ENCODE results near the gene KRTAP5-5. TPM values are rescaled to one million over a fixed set of nuclear protein-coding genes. Genes with fewer than 3 reads are reported as not detected.

KRTAP5-5 gene
- polyA plus RNA-seq, 1 donor (not counting 4 experiments of a cell fraction or from before 2014, with no cell fraction given): not detected

DNA sequence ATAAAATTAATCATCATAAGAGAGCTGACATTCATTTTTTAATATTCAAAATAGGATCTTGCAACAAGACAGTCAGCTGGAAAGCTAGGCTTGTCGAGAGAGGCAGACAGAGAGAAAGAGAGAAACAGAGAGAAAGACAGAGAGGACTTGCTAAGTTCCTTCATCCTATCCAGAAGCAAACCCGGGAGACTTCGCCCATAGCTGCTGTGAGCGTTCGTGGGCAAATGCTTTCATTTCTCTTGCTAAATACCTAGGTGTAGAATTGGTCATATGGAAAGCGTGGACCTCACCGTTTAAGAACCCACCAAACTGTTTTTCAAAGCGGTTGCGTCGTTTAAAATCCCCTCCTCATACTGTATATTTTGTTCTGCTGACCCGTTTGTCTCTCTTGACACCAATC, 42.1 kb downstream of the KRTAP5-5 start:
- no peaks in the 10 kb centered on the region for H3K79me2 ChIP-seq (ENCODE audit: control insufficient read depth, insufficient read depth, low read length)
- dilution Hi-C loops (cut with MboI; ENCODE audit: extremely low pct_ligation_motif_present, low sequenced_read_pairs): no loop called here
- no peaks in the 10 kb centered on the region for H3K36me3 ChIP-seq (ENCODE audit: control insufficient read depth in 2 of 2, extremely low read depth in 1 of 2, insufficient read depth in 2 of 2, low read length in 2 of 2)
- no peak for TF ChIP-seq EZH2 (IDR thresholded peaks at IDR 0.05; ENCODE audit: low read length)
- TF ChIP-seq, protein P1, sequence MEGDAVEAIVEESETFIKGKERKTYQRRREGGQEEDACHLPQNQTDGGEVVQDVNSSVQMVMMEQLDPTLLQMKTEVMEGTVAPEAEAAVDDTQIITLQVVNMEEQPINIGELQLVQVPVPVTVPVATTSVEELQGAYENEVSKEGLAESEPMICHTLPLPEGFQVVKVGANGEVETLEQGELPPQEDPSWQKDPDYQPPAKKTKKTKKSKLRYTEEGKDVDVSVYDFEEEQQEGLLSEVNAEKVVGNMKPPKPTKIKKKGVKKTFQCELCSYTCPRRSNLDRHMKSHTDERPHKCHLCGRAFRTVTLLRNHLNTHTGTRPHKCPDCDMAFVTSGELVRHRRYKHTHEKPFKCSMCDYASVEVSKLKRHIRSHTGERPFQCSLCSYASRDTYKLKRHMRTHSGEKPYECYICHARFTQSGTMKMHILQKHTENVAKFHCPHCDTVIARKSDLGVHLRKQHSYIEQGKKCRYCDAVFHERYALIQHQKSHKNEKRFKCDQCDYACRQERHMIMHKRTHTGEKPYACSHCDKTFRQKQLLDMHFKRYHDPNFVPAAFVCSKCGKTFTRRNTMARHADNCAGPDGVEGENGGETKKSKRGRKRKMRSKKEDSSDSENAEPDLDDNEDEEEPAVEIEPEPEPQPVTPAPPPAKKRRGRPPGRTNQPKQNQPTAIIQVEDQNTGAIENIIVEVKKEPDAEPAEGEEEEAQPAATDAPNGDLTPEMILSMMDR (optimal IDR thresholded peaks at IDR 0.05 in 1 of 3, IDR thresholded peaks at IDR 0.05 in 1 of 3, conservative IDR thresholded peaks at IDR 0.05 in 1 of 3; ENCODE audit: extremely low read depth in 1 of 3, insufficient read depth in 2 of 3, low read length in 3 of 3): no peak
- H3K4me1 ChIP-seq (ENCODE audit: control insufficient read depth, extremely low read depth, insufficient read depth, low read length): no peaks in the 10 kb centered on the region
- peaks cover 42% of the 10 kb centered on the region for H3K27me3 ChIP-seq (ENCODE audit: control insufficient read depth, extremely low read depth, insufficient read depth, low read length)
- H3K4me3 ChIP-seq (ENCODE audit: control insufficient read depth in 2 of 3, extremely low read depth in 1 of 3, insufficient read depth in 2 of 3, low read depth in 1 of 3, low read length in 3 of 3): no peak overlapping the region
- no peaks in the 10 kb centered on the region for H3K9me1 ChIP-seq (ENCODE audit: control insufficient read depth, extremely low read depth, insufficient read depth, low read length)
- no peak for DNase-seq (ENCODE audit: low read depth, low spot score)
- H2AFZ ChIP-seq (ENCODE audit: control insufficient read depth, low read length): no peak overlapping the region
- H3K9ac ChIP-seq (ENCODE audit: control insufficient read depth, extremely low read depth, insufficient read depth, low read length): no peak overlapping the region
- no peak overlapping the region for H3K27ac ChIP-seq (ENCODE audit: control insufficient read depth, insufficient read depth, low read length)
- H3K9me3 ChIP-seq (ENCODE audit: control insufficient read depth, low read depth, low read length): no peaks in the 10 kb centered on the region
- no peaks in the 10 kb centered on the region for H4K20me1 ChIP-seq (ENCODE audit: control insufficient read depth, extremely low read depth, insufficient read depth, low read length)
- FAIRE-seq: no peak
- no peak overlapping the region for H3K4me2 ChIP-seq (ENCODE audit: control insufficient read depth, extremely low read depth, insufficient read depth, low read depth, low read length)

DNA sequence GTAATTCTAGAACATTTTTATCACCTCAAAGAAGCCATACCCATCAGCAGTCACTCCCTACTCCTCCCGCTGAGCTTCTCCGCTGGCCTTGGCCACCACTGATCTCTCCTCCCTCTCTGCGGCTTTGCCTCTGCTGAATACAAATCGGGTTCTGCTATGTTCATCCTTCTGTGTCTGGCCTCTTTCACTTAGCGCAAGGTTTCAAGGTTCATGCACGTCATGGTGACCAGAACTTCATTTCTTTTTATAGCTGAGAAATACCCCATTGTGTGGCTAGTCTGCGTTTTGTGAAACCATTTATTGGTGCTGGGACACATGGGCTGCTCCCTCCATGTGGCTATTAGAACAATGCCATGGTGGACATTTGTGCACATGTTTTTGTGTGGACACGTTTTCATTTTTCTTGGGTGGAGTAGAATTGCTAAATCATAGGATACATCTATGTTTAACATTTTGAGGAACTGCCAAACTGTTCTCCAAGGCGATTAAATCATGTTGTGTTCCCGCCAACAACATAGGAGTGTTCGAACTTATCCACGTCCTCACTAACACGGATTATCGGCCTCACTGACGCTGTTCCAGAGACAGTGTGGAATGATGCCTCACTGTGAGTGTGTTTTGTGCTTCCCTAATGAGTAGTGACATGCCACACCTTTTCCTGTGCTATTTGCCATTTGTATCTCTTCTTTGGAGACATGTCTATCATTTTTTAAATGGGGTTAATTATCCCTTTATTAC, 43.2 kb downstream of the KRTAP5-5 start:
- TF ChIP-seq, protein P1 (optimal IDR thresholded peaks at IDR 0.05 in 1 of 3, IDR thresholded peaks at IDR 0.05 in 1 of 3, conservative IDR thresholded peaks at IDR 0.05 in 1 of 3; ENCODE audit: extremely low read depth in 1 of 3, insufficient read depth in 2 of 3, low read length in 3 of 3): no peak
- TF ChIP-seq EZH2 (IDR thresholded peaks at IDR 0.05; ENCODE audit: low read length): no peak
- Histone ChIP-seq H3K9me3 (ENCODE audit: control insufficient read depth, low read depth, low read length) (no peaks in the 10 kb centered on the region), H3K4me1 (ENCODE audit: control insufficient read depth, extremely low read depth, insufficient read depth, low read length) (no peaks in the 10 kb centered on the region), H3K4me2 (ENCODE audit: control insufficient read depth, extremely low read depth, insufficient read depth, low read depth, low read length) (no peak overlapping the region), H3K79me2 (ENCODE audit: control insufficient read depth, insufficient read depth, low read length) (no peaks in the 10 kb centered on the region), H3K9ac (ENCODE audit: control insufficient read depth, extremely low read depth, insufficient read depth, low read length) (no peak overlapping the region), H4K20me1 (ENCODE audit: control insufficient read depth, extremely low read depth, insufficient read depth, low read length) (no peaks in the 10 kb centered on the region), H3K4me3 (ENCODE audit: control insufficient read depth in 2 of 3, extremely low read depth in 1 of 3, insufficient read depth in 2 of 3, low read depth in 1 of 3, low read length in 3 of 3) (no peak overlapping the region), H3K27me3 (ENCODE audit: control insufficient read depth, extremely low read depth, insufficient read depth, low read length) (peaks cover 38% of the 10 kb centered on the region), H3K9me1 (ENCODE audit: control insufficient read depth, extremely low read depth, insufficient read depth, low read length) (no peaks in the 10 kb centered on the region), H3K27ac (ENCODE audit: control insufficient read depth, insufficient read depth, low read length) (no peak overlapping the region), H3K36me3 (ENCODE audit: control insufficient read depth in 2 of 2, extremely low read depth in 1 of 2, insufficient read depth in 2 of 2, low read length in 2 of 2) (no peaks in the 10 kb centered on the region), H2AFZ (ENCODE audit: control insufficient read depth, low read length) (no peak overlapping the region)
- FAIRE-seq (no peak), DNase-seq (ENCODE audit: low read depth, low spot score) (no peak)
- dilution Hi-C loops (cut with MboI; ENCODE audit: extremely low pct_ligation_motif_present, low sequenced_read_pairs): no loop called here
